Measurements from ENCODE around the gene ASXL3. TPM values are rescaled to one million over a fixed set of nuclear protein-coding genes. Genes with fewer than 3 reads are reported as not detected.

The ASXL3 gene
- total and polyA plus RNA-seq, 2 donors (not counting 3 experiments of a cell fraction or from before 2014, with no cell fraction given): 0.07 to 0.27 TPM

GRCh38 chr18:33575451-33575850, 2.6 kb upstream of the ASXL3 start:
- intact Hi-C loops (cut with micrococcal nuclease): loop anchor here (5.0 kb wide), 1 partner anchor 92 kb away; no protein-coding TSS in a partner anchor
- dilution Hi-C loops (cut with MboI; ENCODE audit: extremely low pct_ligation_motif_present, low sequenced_read_pairs): no loop called here
- TF ChIP-seq EZH2 (IDR thresholded peaks at IDR 0.05; ENCODE audit: borderline replicate concordance, low read depth, low read length, severe bottlenecking) (no peak), GATA2 (IDR thresholded peaks at IDR 0.05; ENCODE audit: insufficient read depth, insufficient read length, low read depth, low read length) (no peak), MYC (IDR thresholded peaks at IDR 0.05; ENCODE audit: low read depth, low read length) (no peak), POLR2AphosphoS5 (IDR thresholded peaks at IDR 0.05; ENCODE audit: insufficient read depth, low read depth, low read length) (no peak), POLR2A (IDR thresholded peaks at IDR 0.05; ENCODE audit: low read depth, low read length) (no peak), FOS (IDR thresholded peaks at IDR 0.05; ENCODE audit: borderline replicate concordance, insufficient read depth, low read length) (no peak), CTCF (IDR thresholded peaks at IDR 0.05; ENCODE audit: extremely low read depth in 1 of 2, insufficient read depth in 1 of 2, low read depth in 1 of 2, low read length in 2 of 2) (no peak), MAX (IDR thresholded peaks at IDR 0.05; ENCODE audit: insufficient read depth, insufficient read length) (no peak), JUN (IDR thresholded peaks at IDR 0.05; ENCODE audit: borderline replicate concordance, insufficient read depth, insufficient read length, low read depth) (no peak)
- FAIRE-seq: no peak
- peaks cover 20 to 40% of the 10 kb centered on the region in 2 experiments for H3K27me3 ChIP-seq (ENCODE audit: control insufficient read depth in 2 of 2, insufficient read depth in 2 of 2, low read length in 2 of 2)
- no peak overlapping the region for H3K27ac ChIP-seq (ENCODE audit: insufficient read depth, low read depth, low read length)
- CTCF ChIA-PET: no interaction called here
- POLR2A ChIA-PET: no interaction called here
- no peaks in the 10 kb centered on the region for H3K36me3 ChIP-seq (ENCODE audit: control insufficient read depth in 2 of 2, extremely low read depth in 1 of 2, insufficient read depth in 2 of 2, low read length in 2 of 2)
- no peak overlapping the region for H2AFZ ChIP-seq (ENCODE audit: low read depth, low read length)
- H3K9me3 ChIP-seq (replicated peaks; ENCODE audit: control insufficient read depth, insufficient read depth, low read length): no peaks in the 10 kb centered on the region
- H3K4me2 ChIP-seq (ENCODE audit: insufficient read depth, low read length): no peak overlapping the region
- BruUV-seq (replicated peaks): no TSS peak
- no peaks in the 10 kb centered on the region for H3K79me2 ChIP-seq (ENCODE audit: control insufficient read depth, insufficient read depth, low read length)
- peaks cover 4% of the 10 kb centered on the region for H3K4me1 ChIP-seq (ENCODE audit: control insufficient read depth, extremely low read depth, insufficient read depth, low read length)
- no peak overlapping the region for H3K9ac ChIP-seq (replicated peaks; ENCODE audit: extremely low read depth, insufficient read depth, low read length)
- no peaks in the 10 kb centered on the region for H4K20me1 ChIP-seq (replicated peaks; ENCODE audit: control insufficient read depth, extremely low read depth, insufficient read depth, low read length)
- no peak for DNase-seq (ENCODE audit: low read depth, low spot score)
- no peaks in the 10 kb centered on the region for H3K9me1 ChIP-seq (replicated peaks; ENCODE audit: control insufficient read depth, extremely low read depth, insufficient read depth, low read length)
- no peak overlapping the region for H3K4me3 ChIP-seq (replicated peaks in 1 of 3; ENCODE audit: insufficient read depth in 1 of 3, low read depth in 1 of 3, low read length in 3 of 3)
